Measurements from ENCODE around the gene AATK.

GRCh38 chr17:81183807-81184206, 17.8 kb upstream of the AATK start:
- TF ChIP-seq RARB (CRISPR knock-in tag; IDR thresholded peaks at IDR 0.05), result no peak
- TF ChIP-seq ZNF8 (CRISPR knock-in tag; IDR thresholded peaks at IDR 0.05), result no peak
- no peak for TF ChIP-seq TSHZ2 (CRISPR knock-in tag; IDR thresholded peaks at IDR 0.05)
- TF ChIP-seq ARNTL (CRISPR knock-in tag; IDR thresholded peaks at IDR 0.05; ENCODE audit: borderline replicate concordance, low read depth), result no peak
- TF ChIP-seq CSDC2 (CRISPR knock-in tag; IDR thresholded peaks at IDR 0.05), result no peak
- no peak for TF ChIP-seq ZFP30 (CRISPR knock-in tag; IDR thresholded peaks at IDR 0.05)
- no peak for TF ChIP-seq PATZ1 (CRISPR knock-in tag; IDR thresholded peaks at IDR 0.05; ENCODE audit: borderline replicate concordance)
- no peak for TF ChIP-seq OSR1 (CRISPR knock-in tag; IDR thresholded peaks at IDR 0.05)
- TF ChIP-seq CSRNP3 (CRISPR knock-in tag; IDR thresholded peaks at IDR 0.05), result no peak

Data from SK-N-SH treated with all-trans-retinoic acid at 6 μM for 48 hours (cell line).